Trophoblast cell (in vitro differentiated cells and primary cell): ENCODE measurements around the gene CLNK.

Source experiments
- DNase-seq, 2 donors: peaks; one replicate each; pipeline ENCODE4 v3.0.0-alpha.2; 2016
- H2AFZ ChIP-seq: 2 replicates; pipeline ENCODE4 v1.6.1; 2013; ENCODE audit warnings: low read length, moderate library complexity, mild to moderate bottlenecking; ENCODE audit not compliant: insufficient read depth, poor library complexity
- H2AK5ac ChIP-seq: 2 replicates; pipeline ENCODE4 v1.6.1; 2013; ENCODE audit warnings: mild to moderate bottlenecking, low read length
- H2BK120ac ChIP-seq: 2 replicates; pipeline ENCODE4 v1.6.1; 2013; ENCODE audit warnings: low read length, mild to moderate bottlenecking, moderate library complexity; ENCODE audit not compliant: insufficient read depth, poor library complexity
- H2BK12ac ChIP-seq: 2 replicates; pipeline ENCODE4 v1.6.1; 2013; ENCODE audit warnings: mild to moderate bottlenecking, low read length, moderate library complexity
- H2BK5ac ChIP-seq: 2 replicates; pipeline ENCODE4 v1.6.1; 2013; ENCODE audit warnings: low read length, low read depth, moderate library complexity, mild to moderate bottlenecking; ENCODE audit not compliant: poor library complexity
- H3K14ac ChIP-seq: 2 replicates; pipeline ENCODE4 v1.6.1; 2013; ENCODE audit warnings: mild to moderate bottlenecking, low read length
- H3K18ac ChIP-seq: 2 replicates; pipeline ENCODE4 v1.6.1; 2013; ENCODE audit warnings: mild to moderate bottlenecking, low read length
- H3K23ac ChIP-seq: 2 replicates; pipeline ENCODE4 v1.6.1; 2013; ENCODE audit warnings: low read length
- H3K27ac ChIP-seq: 2 replicates; pipeline ENCODE4 v1.5.1; 2013; ENCODE audit warnings: low read depth, mild to moderate bottlenecking, inconsistent platforms, low read length, moderate library complexity
- H3K27me3 ChIP-seq: 2 replicates; pipeline ENCODE4 v1.6.1; 2013; ENCODE audit warnings: inconsistent platforms, mild to moderate bottlenecking, low read length, moderate library complexity; ENCODE audit not compliant: insufficient read depth
- H3K36me3 ChIP-seq, 2 experiments: 1 replicate in 1 of 2; 2 replicates in 1 of 2; pipeline ENCODE4 v1.6.1; 2013; ENCODE audit warnings: low read length in 2 of 2, mild to moderate bottlenecking in 2 of 2, moderate library complexity in 1 of 2; ENCODE audit not compliant: insufficient read depth in 2 of 2, control insufficient read depth in 1 of 2
- H3K4ac ChIP-seq: 2 replicates; pipeline ENCODE4 v1.6.1; 2013; ENCODE audit warnings: low read depth, mild to moderate bottlenecking, low read length, moderate library complexity
- H3K4me1 ChIP-seq, 2 experiments: 1 replicate in 1 of 2; 2 replicates in 1 of 2; pipeline ENCODE4 v1.6.1; 2013; ENCODE audit warnings: low read length in 2 of 2, mild to moderate bottlenecking in 2 of 2, moderate library complexity in 1 of 2; ENCODE audit not compliant: insufficient read depth in 2 of 2, control insufficient read depth in 1 of 2
- H3K4me2 ChIP-seq: 2 replicates; pipeline ENCODE4 v1.6.1; 2013; ENCODE audit warnings: inconsistent platforms, mild to moderate bottlenecking, low read length, moderate library complexity
- H3K4me3 ChIP-seq: 2 replicates; pipeline ENCODE4 v1.5.1; 2013; ENCODE audit warnings: mild to moderate bottlenecking, low read depth, low read length, inconsistent platforms
- H3K79me1 ChIP-seq: one replicate; pipeline ENCODE4 v1.6.1; 2013; ENCODE audit warnings: low read length
- H3K79me2 ChIP-seq: 2 replicates; pipeline ENCODE4 v1.6.1; 2013; ENCODE audit warnings: low read length, mild to moderate bottlenecking; ENCODE audit not compliant: control insufficient read depth, insufficient read depth, poor library complexity
- H3K9ac ChIP-seq: 2 replicates; pipeline ENCODE4 v1.6.1; 2013; ENCODE audit warnings: mild to moderate bottlenecking, low read length
- H3K9me3 ChIP-seq: 2 replicates; pipeline ENCODE4 v1.6.1; 2013; ENCODE audit warnings: low read depth, mild to moderate bottlenecking, control low read depth, inconsistent platforms, low read length; ENCODE audit not compliant: insufficient read depth
- H4K12ac ChIP-seq: 2 replicates; pipeline ENCODE4 v1.6.1; 2013; ENCODE audit warnings: low read depth, mild to moderate bottlenecking, low read length, moderate library complexity
- H4K8ac ChIP-seq: 2 replicates; pipeline ENCODE4 v1.6.1; 2013; ENCODE audit warnings: low read depth, mild to moderate bottlenecking, low read length, moderate library complexity
- H4K91ac ChIP-seq: one replicate; pipeline ENCODE4 v1.6.1; 2013; ENCODE audit warnings: low read depth, mild to moderate bottlenecking, low read length, moderate library complexity
- WGBS: extraction: QIAGEN DNeasy Blood & Tissue Kit; methylation state at CpG from one replicate; pipeline ENCODE4 v1.1.7; 2013; ENCODE audit warnings: missing lambda C conversion rate; ENCODE audit not compliant: insufficient read length, insufficient coverage; ENCODE audit errors: extremely low coverage; 5-methylcytosine and 5-hydroxymethylcytosine counted together

CLNK gene

GRCh38 chr4:10605031-10605430 is 79.5 kb downstream of the CLNK start:
- H3K79me1 ChIP-seq = peaks cover 12% of the 10 kb centered on the region
- no peak overlapping the region for H3K9ac ChIP-seq
- H3K27me3 ChIP-seq = no peaks in the 10 kb centered on the region
- no peak overlapping the region for H3K23ac ChIP-seq
- no peaks in the 10 kb centered on the region for H3K36me3 ChIP-seq
- no peak overlapping the region for H3K18ac ChIP-seq
- no peak overlapping the region for H3K14ac ChIP-seq
- no peak overlapping the region for H3K4me2 ChIP-seq
- H3K27ac ChIP-seq = no peak overlapping the region
- H3K4me3 ChIP-seq = peak overlapping the region; percentile 36
- no peak overlapping the region for H4K91ac ChIP-seq
- H2BK120ac ChIP-seq = no peak overlapping the region
- H3K79me2 ChIP-seq = no peaks in the 10 kb centered on the region
- no peak overlapping the region for H2BK12ac ChIP-seq
- no CpG with 5 or more reads among the region's 10 CpGs for WGBS
- H2AK5ac ChIP-seq = no peak overlapping the region
- no peak overlapping the region for H2AFZ ChIP-seq
- H3K4me1 ChIP-seq = peaks cover 5 to 10% of the 10 kb centered on the region in 2 experiments
- no peak overlapping the region for H4K12ac ChIP-seq
- H3K9me3 ChIP-seq = no peaks in the 10 kb centered on the region
- H4K8ac ChIP-seq = no peak overlapping the region
- no peak overlapping the region for H3K4ac ChIP-seq
- no peak overlapping the region for H2BK5ac ChIP-seq
- no peak for DNase-seq

- no peaks in the 10 kb centered on the region for H3K79me1 ChIP-seq
- no peak overlapping the region for H2AFZ ChIP-seq
- no peak overlapping the region for H3K18ac ChIP-seq
- no peaks in the 10 kb centered on the region for H3K36me3 ChIP-seq
- no peak overlapping the region for H3K23ac ChIP-seq
- no peaks in the 10 kb centered on the region for H3K27me3 ChIP-seq
- H3K27ac ChIP-seq = no peak overlapping the region
- DNase-seq = peak; percentile 73 to 75
- no peak overlapping the region for H4K8ac ChIP-seq
- H2AK5ac ChIP-seq = no peak overlapping the region
- no CpG with 5 or more reads among the region's 4 CpGs for WGBS
- H3K4me2 ChIP-seq = no peak overlapping the region
- no peaks in the 10 kb centered on the region for H3K79me2 ChIP-seq
- no peak overlapping the region for H3K4me3 ChIP-seq
- H4K12ac ChIP-seq = no peak overlapping the region
- H2BK120ac ChIP-seq = no peak overlapping the region
- no peak overlapping the region for H2BK5ac ChIP-seq
- no peak overlapping the region for H2BK12ac ChIP-seq
- H3K14ac ChIP-seq = no peak overlapping the region
- H3K9me3 ChIP-seq = no peaks in the 10 kb centered on the region
- no peak overlapping the region for H4K91ac ChIP-seq
- H3K9ac ChIP-seq = no peak overlapping the region
- H3K4ac ChIP-seq = no peak overlapping the region
- H3K4me1 ChIP-seq = peaks cover 0 to 3% of the 10 kb centered on the region in 2 experiments
Observed at GRCh38 chr4:10599574-10599973, 85.0 kb downstream of the CLNK start.

- no peaks in the 10 kb centered on the region for H3K79me1 ChIP-seq
- no peak overlapping the region for H3K14ac ChIP-seq
- no peaks in the 10 kb centered on the region for H3K27me3 ChIP-seq
- DNase-seq = no peak
- no peak overlapping the region for H4K8ac ChIP-seq
- no peak overlapping the region for H3K18ac ChIP-seq
- H3K4me3 ChIP-seq = no peak overlapping the region
- no peak overlapping the region for H4K91ac ChIP-seq
- no CpG with 5 or more reads among the region's 6 CpGs for WGBS
- H2BK12ac ChIP-seq = no peak overlapping the region
- H2AFZ ChIP-seq = no peak overlapping the region
- no peaks in the 10 kb centered on the region for H3K9me3 ChIP-seq
- no peak overlapping the region for H3K9ac ChIP-seq
- H4K12ac ChIP-seq = no peak overlapping the region
- no peak overlapping the region for H3K23ac ChIP-seq
- no peaks in the 10 kb centered on the region for H3K36me3 ChIP-seq
- no peaks in the 10 kb centered on the region for H3K79me2 ChIP-seq
- H3K27ac ChIP-seq = no peak overlapping the region
- no peak overlapping the region for H3K4ac ChIP-seq
- no peak overlapping the region for H2BK120ac ChIP-seq
- H2AK5ac ChIP-seq = no peak overlapping the region
- peaks cover 0 to 3% of the 10 kb centered on the region in 2 experiments for H3K4me1 ChIP-seq
- H3K4me2 ChIP-seq = no peak overlapping the region
- H2BK5ac ChIP-seq = no peak overlapping the region
Observed at GRCh38 chr4:10598829-10599228, 85.7 kb downstream of the CLNK start.

GRCh38 chr4:10596586-10597290 is 87.8 kb downstream of the CLNK start:
- H4K8ac ChIP-seq = no peak overlapping the region
- H2BK120ac ChIP-seq = no peak overlapping the region
- H3K4me2 ChIP-seq = no peak overlapping the region
- H3K9me3 ChIP-seq = no peaks in the 10 kb centered on the region
- no peak overlapping the region for H2AFZ ChIP-seq
- no CpG with 5 or more reads among the region's 2 CpGs for WGBS
- H4K12ac ChIP-seq = no peak overlapping the region
- H2BK12ac ChIP-seq = no peak overlapping the region
- H3K27me3 ChIP-seq = no peaks in the 10 kb centered on the region
- no peak overlapping the region for H4K91ac ChIP-seq
- no peaks in the 10 kb centered on the region for H3K79me2 ChIP-seq
- H3K36me3 ChIP-seq = no peaks in the 10 kb centered on the region
- H3K79me1 ChIP-seq = no peaks in the 10 kb centered on the region
- peaks cover 0 to 3% of the 10 kb centered on the region in 2 experiments for H3K4me1 ChIP-seq
- H3K9ac ChIP-seq = no peak overlapping the region
- no peak overlapping the region for H3K27ac ChIP-seq
- no peak overlapping the region for H3K18ac ChIP-seq
- H2BK5ac ChIP-seq = no peak overlapping the region
- H3K14ac ChIP-seq = no peak overlapping the region
- H2AK5ac ChIP-seq = no peak overlapping the region
- no peak for DNase-seq
- H3K4ac ChIP-seq = no peak overlapping the region
- H3K4me3 ChIP-seq = no peak overlapping the region
- H3K23ac ChIP-seq = no peak overlapping the region
